ENCODE measurements around the gene ZNF319. TPM values are rescaled to one million over a fixed set of nuclear protein-coding genes. Genes with fewer than 3 reads are reported as not detected.
A peak's percentile ranks its signal among the peaks of the same experiment; 100 is the strongest.

Gene ZNF319
- total RNA-seq = 10 to 100 TPM; 15.9 to 31.3 (median 29.3) TPM
- total RNA-seq (2013) = 8.6 TPM

- WGBS (ENCODE audit: insufficient coverage) = under 1% methylated on average over 95 of the region's 95 CpGs
- H3K4me3 ChIP-seq (ENCODE audit: low read length) = peak within 1 kb of the TSS; percentile 84
- H3K36me3 ChIP-seq (ENCODE audit: control insufficient read depth, insufficient read depth, low read length) = peaks cover 34% of the 10 kb centered on the region
- intact Hi-C loops (cut with micrococcal nuclease) = loop anchor here (2.0 to 10.0 kb wide), 3 partner anchors 101 to 335 kb away; partner anchors contain the start of genes ADGRG3 and KIFC3
- no peaks in the 10 kb centered on the region for H3K27me3 ChIP-seq (ENCODE audit: control insufficient read depth, insufficient read depth, low read length)
- no peaks in the 10 kb centered on the region for H3K36me3 Mint-ChIP-seq
- peak within 1 kb of the TSS; percentile 86 for H3K27ac ChIP-seq (ENCODE audit: low read length)
- H3K9me3 ChIP-seq (ENCODE audit: control insufficient read depth, insufficient read depth, low read length) = no peaks in the 10 kb centered on the region
- ATAC-seq (peak; percentile 13 to 43 (median 28)), DNase-seq (peak in 1 of 2 donors; percentile 55)
- H3K4me3 Mint-ChIP-seq = peak within 1 kb of the TSS; percentile 92
- no peaks in the 10 kb centered on the region for H3K27me3 Mint-ChIP-seq (ENCODE audit: low read depth in 2 of 2)
- peaks cover 64% of the 10 kb centered on the region for H3K4me1 ChIP-seq (ENCODE audit: control insufficient read depth, insufficient read depth, low read length)
- H3K9me3 Mint-ChIP-seq = no peaks in the 10 kb centered on the region
- H3K4me1 Mint-ChIP-seq = peaks cover 55 to 66% of the 10 kb centered on the region in 2 donors
- peak within 1 kb of the TSS; percentile 86 to 93 for H3K27ac Mint-ChIP-seq
- no peak for TF ChIP-seq CTCF (IDR thresholded peaks at IDR 0.05)
These were observed at the start of gene ZNF319 for GRCh38 chr16:57999971-58000705. TSS of gene ZNF319 (minus strand) at chr16:58000672. CDS start at chr16:57998265, 2,407 bp downstream.

- no peak overlapping the region for H3K27ac ChIP-seq (ENCODE audit: low read length)
- no peak for TF ChIP-seq CTCF (IDR thresholded peaks at IDR 0.05)
- Mint-ChIP-seq H3K27ac (no peak overlapping the region), H3K4me3 (no peak overlapping the region), H3K9me3 (no peaks in the 10 kb centered on the region), H3K4me1 (no peaks in the 10 kb centered on the region), H3K36me3 (no peaks in the 10 kb centered on the region), H3K27me3 (ENCODE audit: low read depth in 2 of 2) (peaks cover 0 to 3% of the 10 kb centered on the region in 2 donors)
- no peak overlapping the region for H3K4me3 ChIP-seq (ENCODE audit: low read length)
- intact Hi-C loops (cut with micrococcal nuclease) = no loop called here
- no peaks in the 10 kb centered on the region for H3K27me3 ChIP-seq (ENCODE audit: control insufficient read depth, insufficient read depth, low read length)
- H3K4me1 ChIP-seq (ENCODE audit: control insufficient read depth, insufficient read depth, low read length) = no peaks in the 10 kb centered on the region
- 86% methylated on average over 17 of the region's 17 CpGs for WGBS (ENCODE audit: insufficient coverage)
- ATAC-seq (no peak), DNase-seq (no peak)
- H3K9me3 ChIP-seq (ENCODE audit: control insufficient read depth, insufficient read depth, low read length) = no peaks in the 10 kb centered on the region
- no peaks in the 10 kb centered on the region for H3K36me3 ChIP-seq (ENCODE audit: control insufficient read depth, insufficient read depth, low read length)
These were observed 49.0 kb upstream of the ZNF319 start for GRCh38 chr16:58049232-58050185.

- DNase-seq = no peak
- Histone ChIP-seq H3K4me1 (ENCODE audit: control insufficient read depth, insufficient read depth, low read length) (no peaks in the 10 kb centered on the region), H3K9me3 (ENCODE audit: control insufficient read depth, insufficient read depth, low read length) (no peaks in the 10 kb centered on the region), H3K27me3 (ENCODE audit: control insufficient read depth, insufficient read depth, low read length) (no peaks in the 10 kb centered on the region), H3K4me3 (ENCODE audit: low read length) (no peak overlapping the region), H3K36me3 (ENCODE audit: control insufficient read depth, insufficient read depth, low read length) (no peaks in the 10 kb centered on the region), H3K27ac (ENCODE audit: low read length) (no peak overlapping the region)
- Mint-ChIP-seq H3K27ac (no peak overlapping the region), H3K4me1 (no peaks in the 10 kb centered on the region), H3K36me3 (no peaks in the 10 kb centered on the region), H3K9me3 (no peaks in the 10 kb centered on the region), H3K4me3 (no peak overlapping the region), H3K27me3 (ENCODE audit: low read depth in 2 of 2) (peaks cover 0 to 3% of the 10 kb centered on the region in 2 donors)
- no peak for TF ChIP-seq CTCF (IDR thresholded peaks at IDR 0.05)
- ATAC-seq = no peak
- WGBS (ENCODE audit: insufficient coverage) = 94% methylated on average over 13 of the region's 13 CpGs
- intact Hi-C loops (cut with micrococcal nuclease) = no loop called here
These were observed 48.2 kb upstream of the ZNF319 start for GRCh38 chr16:58048494-58049231.

All from natural killer cell (primary cell).